NCI-H2227 (cell line): Measurements from ENCODE around the gene RGS17.

ENCODE experiments used
- DNase-seq: peaks from one replicate; lab custom pipeline; 2025; ENCODE audit not compliant: unreplicated experiment; lab: John Stamatoyannopoulos, UW

Gene RGS17

GRCh38 chr6:153086225-153086990 is 44.7 kb downstream of the RGS17 start:
- DNase-seq: no peak

DNA sequence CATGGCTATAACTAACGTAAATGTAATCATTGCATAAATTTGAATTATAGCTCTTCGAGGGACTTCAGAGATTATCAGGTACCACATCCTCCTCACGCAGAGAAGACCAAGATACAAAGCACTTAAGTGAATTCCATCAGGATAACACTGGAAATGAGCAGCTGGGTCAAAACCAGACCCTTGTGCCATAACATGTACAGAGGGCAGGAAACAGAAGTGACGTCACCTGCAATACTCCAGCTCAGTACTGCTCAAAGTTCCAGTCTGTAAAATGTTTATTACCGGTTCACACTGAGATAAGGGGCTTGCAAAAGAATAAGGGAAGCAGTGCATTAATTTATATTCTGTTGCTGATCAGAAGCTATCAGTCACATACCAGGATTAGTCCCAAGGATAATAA is 45.8 kb downstream of the RGS17 start:
- no peak for DNase-seq

GRCh38 chr6:153084393-153084792 is 46.7 kb downstream of the RGS17 start:
- DNase-seq: no peak

- DNase-seq: no peak
Observed at GRCh38 chr6:153083869-153084268, 47.2 kb downstream of the RGS17 start.

- no peak for DNase-seq
Observed at GRCh38 chr6:153081914-153082313, 49.2 kb downstream of the RGS17 start.

- no peak for DNase-seq
Observed at GRCh38 chr6:153076431-153076830, 54.7 kb downstream of the RGS17 start.

DNA sequence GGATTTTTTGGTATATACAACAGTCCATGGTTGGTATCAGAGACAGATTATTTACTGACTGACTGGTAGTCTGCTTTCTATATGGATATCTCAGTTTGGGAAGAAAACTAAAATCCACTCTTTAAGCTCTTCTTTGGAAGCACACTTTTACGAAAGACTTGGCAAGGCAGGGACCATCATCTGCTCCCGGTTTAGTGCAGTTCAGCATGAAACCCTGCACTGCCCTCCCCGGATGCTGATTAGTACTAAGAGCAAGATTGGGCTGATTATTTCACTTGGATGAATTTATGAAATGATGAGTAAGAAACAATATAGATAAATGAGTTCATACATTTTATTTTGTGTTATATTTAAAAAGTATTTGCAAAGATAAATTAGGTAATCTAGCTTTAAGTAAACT is 56.3 kb downstream of the RGS17 start:
- no peak for DNase-seq

GRCh38 chr6:153073841-153074240 is 57.2 kb downstream of the RGS17 start:
- DNase-seq: no peak

DNA sequence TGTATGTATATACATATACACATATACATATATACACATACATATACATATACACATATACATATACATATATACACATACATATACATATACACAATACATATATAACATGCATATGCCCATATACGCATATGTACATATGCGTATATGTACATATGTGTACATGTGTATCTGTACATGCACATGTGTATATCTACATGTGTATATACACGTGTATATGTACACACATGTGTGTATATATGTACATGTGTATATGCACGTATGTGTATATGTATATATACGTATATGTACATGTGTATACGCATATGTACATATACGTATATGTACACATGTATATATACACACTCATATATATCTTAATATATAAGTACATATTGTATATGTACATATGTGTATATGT is 60.3 kb downstream of the RGS17 start:
- DNase-seq: no peak

- no peak for DNase-seq
Observed at GRCh38 chr6:153069897-153070296, 61.2 kb downstream of the RGS17 start.

GRCh38 chr6:153065222-153065621 is 65.9 kb downstream of the RGS17 start:
- no peak for DNase-seq

DNA sequence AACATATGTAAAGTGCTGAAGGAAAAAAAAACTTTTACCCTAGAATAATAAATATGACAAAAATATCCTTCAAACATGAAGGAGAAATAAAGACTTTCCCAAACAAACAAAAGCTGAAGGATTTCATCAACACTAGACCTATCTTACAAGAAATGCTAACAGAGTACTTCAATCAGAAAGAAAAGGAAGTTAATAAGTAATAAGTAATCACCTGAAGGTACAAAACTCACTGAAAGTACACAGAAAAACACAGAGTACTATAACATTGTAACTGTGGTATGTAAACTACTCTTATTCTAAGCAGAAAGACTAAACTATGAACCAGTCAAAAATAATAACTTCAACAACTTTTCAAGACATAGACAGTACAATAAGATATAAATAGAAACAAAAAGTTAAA is 67.1 kb downstream of the RGS17 start:
- DNase-seq: no peak

GRCh38 chr6:153062516-153062915 is 68.6 kb downstream of the RGS17 start:
- no peak for DNase-seq

GRCh38 chr6:153059757-153060156 is 71.3 kb downstream of the RGS17 start:
- DNase-seq: no peak

DNA sequence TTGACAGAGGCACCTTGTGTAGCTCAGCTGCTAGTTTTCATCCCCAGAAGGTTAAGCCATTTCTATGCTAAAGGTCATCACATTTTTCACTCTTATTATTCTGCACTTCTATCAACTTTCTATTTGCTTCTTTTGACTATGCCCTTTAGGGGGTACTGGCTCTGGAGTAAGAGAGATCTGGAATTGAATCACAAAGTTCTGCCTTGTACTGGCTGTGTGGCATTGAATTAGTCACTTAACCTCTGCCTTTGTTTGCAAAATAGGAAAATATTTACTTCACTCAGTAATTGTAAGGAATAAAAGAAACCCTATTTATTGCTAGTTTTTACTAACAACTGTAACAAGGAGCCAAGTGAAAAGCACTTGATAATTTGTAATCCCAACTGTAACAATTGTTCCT is 71.8 kb downstream of the RGS17 start:
- DNase-seq: no peak

GRCh38 chr6:153058909-153059308 is 72.2 kb downstream of the RGS17 start:
- DNase-seq: no peak

DNA sequence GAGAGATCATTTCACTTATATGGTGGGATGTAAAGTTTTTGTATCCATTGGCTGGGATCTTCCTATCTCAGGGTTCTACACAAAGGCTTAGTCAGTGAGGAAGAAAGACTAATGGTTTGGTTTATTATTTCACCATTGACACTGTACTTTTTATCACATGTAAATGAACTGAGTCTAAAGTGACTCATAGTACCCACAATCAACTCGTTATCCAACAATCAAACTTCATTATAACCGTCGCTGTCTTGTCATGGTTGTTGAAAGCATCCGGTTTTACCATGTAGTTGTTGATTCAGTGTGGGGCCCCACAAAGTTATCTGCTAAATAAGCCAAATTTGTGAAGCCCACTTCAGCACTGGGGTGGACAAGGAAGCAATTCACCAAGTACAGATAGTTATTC is 72.8 kb downstream of the RGS17 start:
- no peak for DNase-seq

GRCh38 chr6:153056308-153056707 is 74.8 kb downstream of the RGS17 start:
- no peak for DNase-seq

DNA sequence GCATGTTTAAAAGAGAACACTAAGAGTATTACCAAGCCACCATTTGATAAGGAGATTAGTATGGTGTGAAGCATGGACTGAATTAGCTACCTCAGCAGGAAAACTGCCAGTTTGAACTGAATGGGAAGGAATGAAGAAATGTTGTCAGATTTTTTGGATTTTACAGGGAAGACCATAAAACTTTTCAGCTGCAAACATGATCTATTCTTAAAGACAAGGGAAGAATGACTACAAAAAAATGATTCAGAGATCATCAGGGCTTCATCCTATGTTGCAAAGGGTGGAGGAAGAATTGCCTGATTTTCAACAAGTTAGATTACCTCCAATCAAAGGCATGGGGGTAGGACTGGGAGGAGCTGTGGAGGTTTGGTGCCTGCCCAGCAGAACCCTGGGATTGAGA is 79.3 kb downstream of the RGS17 start:
- no peak for DNase-seq

DNA sequence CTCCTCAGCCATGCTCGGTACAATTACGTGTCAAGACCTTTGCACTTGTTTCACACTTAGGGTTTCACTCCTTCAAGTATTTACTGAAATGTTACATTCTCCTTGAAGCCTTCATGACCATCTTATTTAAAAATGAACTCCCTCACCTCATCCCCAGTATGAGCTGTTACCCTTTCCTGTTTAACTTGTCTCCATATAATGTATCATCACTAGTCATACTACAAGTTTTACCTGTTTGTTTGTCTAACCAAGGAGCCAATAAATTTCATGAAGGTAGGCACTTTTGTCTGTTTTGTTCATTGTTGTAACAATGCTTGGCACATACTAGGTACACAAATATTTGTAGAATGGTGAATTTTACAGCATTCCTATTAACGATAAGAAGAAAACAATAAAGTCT is 82.5 kb downstream of the RGS17 start:
- DNase-seq: no peak

GRCh38 chr6:153047386-153047785 is 83.7 kb downstream of the RGS17 start:
- DNase-seq: no peak

DNA sequence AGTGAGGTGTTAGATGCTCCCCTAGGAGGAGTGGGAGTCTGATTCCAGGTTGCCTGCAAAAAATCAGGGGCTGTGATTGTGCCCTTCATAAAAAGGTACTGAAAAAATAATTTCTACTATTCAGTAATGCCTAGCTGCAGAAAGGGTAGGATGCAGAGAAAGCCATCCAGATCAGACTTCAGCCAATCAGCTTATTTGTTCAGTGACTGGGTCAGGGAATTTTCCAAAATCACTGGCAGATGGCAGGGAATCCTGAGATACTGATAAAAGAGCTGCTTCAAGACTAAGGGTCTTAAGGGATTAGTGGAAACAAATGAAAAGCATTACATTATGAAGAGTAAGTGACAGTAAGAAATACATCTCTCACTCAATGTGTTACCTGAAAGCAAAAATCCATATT is 85.8 kb downstream of the RGS17 start:
- no peak for DNase-seq

DNA sequence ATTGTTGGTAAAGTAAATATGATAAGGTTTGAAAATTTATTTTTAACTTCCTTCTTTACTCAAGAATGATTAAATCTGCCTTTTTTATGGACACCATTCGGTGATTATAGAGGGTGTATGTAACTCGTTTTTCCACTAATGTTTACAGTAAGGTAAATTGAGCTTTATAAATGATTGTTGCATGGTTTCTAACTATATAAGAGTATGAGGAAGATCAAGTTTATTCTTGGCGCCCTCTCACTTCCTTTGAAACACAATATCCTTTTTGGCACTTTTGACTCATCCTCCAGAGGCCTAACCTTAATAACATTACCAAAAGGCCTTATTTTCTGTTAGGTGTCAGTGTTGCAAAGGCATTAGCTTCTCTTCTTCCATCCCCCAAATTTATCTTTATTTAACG is 86.8 kb downstream of the RGS17 start:
- no peak for DNase-seq
